NT2/D1 (cell line): Measurements from ENCODE around the gene EIF1AD.

Experiments
- SUZ12 ChIP-seq: IDR thresholded peaks from 2 replicates; pipeline ENCODE4 v1.6.1; 2011; ENCODE audit not compliant: insufficient read length, insufficient read depth; ENCODE audit errors: extremely low read depth
- YY1 ChIP-seq: IDR thresholded peaks from 2 replicates; pipeline ENCODE4 v1.6.1; 2011; ENCODE audit not compliant: insufficient read length, insufficient read depth
- ZNF274 ChIP-seq: IDR thresholded peaks from 2 replicates; pipeline ENCODE4 v1.6.1; 2011; ENCODE audit warnings: mild to moderate bottlenecking, low read depth, low read length

DNA sequence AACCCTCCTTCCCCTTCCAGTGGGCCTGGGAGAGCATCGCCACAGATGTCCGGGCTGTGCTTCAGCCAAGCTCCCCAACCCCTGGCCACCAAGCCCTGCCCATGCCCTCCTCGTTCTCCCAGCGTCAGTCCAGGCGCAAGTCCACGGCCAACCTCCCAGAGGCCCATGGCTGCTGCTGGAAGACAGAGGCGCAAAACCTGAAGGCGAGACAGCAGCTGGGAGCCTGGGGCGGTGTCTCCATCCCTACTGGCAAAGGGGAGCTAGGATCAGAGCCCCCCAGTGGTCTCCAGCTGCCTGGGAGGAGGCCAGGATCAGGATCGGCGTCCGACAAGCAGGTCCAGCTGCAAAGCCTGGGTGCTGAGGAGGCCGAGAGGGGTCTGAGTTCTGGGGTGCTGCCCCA, 54.8 kb downstream of the EIF1AD start:
- TF ChIP-seq YY1 (no peak), ZNF274 (no peak), SUZ12 (no peak)
